GM12878 (cell line): ENCODE measurements around the gene STRA6. TPM values are rescaled to one million over a fixed set of nuclear protein-coding genes. Genes with fewer than 3 reads are reported as not detected.

ENCODE experiments used
- ATAC-seq: fragments of 200-7000 bp; cut with Tn5 transposase; 3 replicates; pipeline ENCODE4 v1.9.1; 2020; ENCODE audit warnings: mild to moderate bottlenecking, moderate library complexity
- BruUV-seq: library from RNA; stranded (reverse); fragments of 400-500 nt; replicated peaks from 2 replicates; lab custom pipeline; 2021; lab: Mats Ljungman, UMichigan
- CTCF ChIA-PET: fragments of 300-600 bp; sonication (Branson Sonifier 250); formaldehyde crosslinking; extraction: SDS; loops from one replicate; lab custom pipeline; 2021; ENCODE audit warnings: inconsistent platforms; lab: Yijun Ruan, JAX
- POLR2A ChIA-PET: fragments of 350-600 bp; formaldehyde crosslinking; extraction: SDS; loops from one replicate; lab custom pipeline; 2021; ENCODE audit warnings: inconsistent platforms; lab: Charles Lee
- RAD21 ChIA-PET: fragments of 300-600 bp; sonication (Branson Sonifier 250); formaldehyde crosslinking; loops from one replicate; lab custom pipeline; 2023; ENCODE audit warnings: antibody characterized with exemption; ENCODE audit not compliant: unreplicated experiment; lab: Charles Lee
- SMC1A ChIA-PET: fragments of 300-600 bp; sonication (Branson Sonifier 250); formaldehyde crosslinking; loops from one replicate; lab custom pipeline; 2023; ENCODE audit not compliant: unreplicated experiment, uncharacterized antibody; lab: Charles Lee
- DNase-seq: peaks from one replicate; pipeline ENCODE4 v3.0.0-alpha.2; 2011; ENCODE audit warnings: low read depth, low spot score
- FAIRE-seq: peaks from 3 replicates; lab custom pipeline; 2011; peaks lifted over from hg19 to GRCh38; lab: Jason Lieb, UNC
- H2AFZ ChIP-seq: 2 replicates; pipeline ENCODE4 v1.6.0; 2011; ENCODE audit warnings: low read depth, low read length, control low read depth; ENCODE audit not compliant: control insufficient read depth
- H3K27ac ChIP-seq: 2 replicates; pipeline ENCODE4 v1.5.1; 2011; ENCODE audit warnings: control low read depth; ENCODE audit not compliant: control insufficient read depth, insufficient read depth
- H3K27me3 ChIP-seq, 2 experiments: replicated peaks in 1 of 2; 2 replicates each; pipeline versions ENCODE4 v1.6.0 to v1.6.1; 2011; ENCODE audit warnings: low read length in 1 of 2; ENCODE audit not compliant: control insufficient read depth in 2 of 2, insufficient read depth in 2 of 2
- H3K36me3 ChIP-seq, 2 experiments: 2 replicates each; pipeline ENCODE4 v1.5.1; 2011; ENCODE audit warnings: low read length in 1 of 2; ENCODE audit not compliant: control insufficient read depth in 2 of 2, insufficient read depth in 2 of 2
- H3K4me1 ChIP-seq: 2 replicates; pipeline ENCODE4 v1.6.1; 2011; ENCODE audit warnings: mild to moderate bottlenecking, low read length, moderate library complexity, mixed read lengths; ENCODE audit not compliant: control insufficient read depth, insufficient read depth
- H3K4me2 ChIP-seq: 2 replicates; pipeline ENCODE4 v1.6.0; 2011; ENCODE audit warnings: control low read depth; ENCODE audit not compliant: control insufficient read depth, insufficient read depth
- H3K4me3 ChIP-seq: fragments of 200-600 bp; sonication (generic); 2 replicates; pipeline ENCODE4 v1.5.1; 2016
- H3K79me2 ChIP-seq: 2 replicates; pipeline ENCODE4 v1.6.0; 2011; ENCODE audit warnings: low read length; ENCODE audit not compliant: control insufficient read depth, insufficient read depth
- H3K9ac ChIP-seq: 2 replicates; pipeline ENCODE4 v1.8.0; 2011; ENCODE audit warnings: low read length, control low read depth, mixed read lengths; ENCODE audit not compliant: control insufficient read depth, insufficient read depth
- H3K9me3 ChIP-seq: replicated peaks from 3 replicates; pipeline ENCODE4 v1.5.1; 2011; ENCODE audit warnings: mild to moderate bottlenecking, low read length; ENCODE audit not compliant: control insufficient read depth, insufficient read depth
- H4K20me1 ChIP-seq: 2 replicates; pipeline ENCODE4 v1.6.0; 2011; ENCODE audit not compliant: control insufficient read depth, insufficient read depth
- CHD4 ChIP-seq: fragments of 200-600 bp; sonication (generic); IDR thresholded peaks from 2 replicates; pipeline ENCODE4 v1.6.1; 2016; ENCODE audit warnings: mild to moderate bottlenecking
- EP300 ChIP-seq, 2 experiments: fragments of 150-350 bp in 1 of 2; IDR thresholded peaks; 2 replicates each; pipeline ENCODE4 v1.6.1; 2011 to 2012; ENCODE audit warnings: low read depth in 2 of 2, low read length in 2 of 2, borderline replicate concordance in 1 of 2, improper control_type of control experiment in 1 of 2, inconsistent platforms in 1 of 2; ENCODE audit not compliant: control insufficient read depth in 1 of 2
- EZH2 ChIP-seq: IDR thresholded peaks from 2 replicates; pipeline ENCODE4 v1.6.1; 2012; ENCODE audit warnings: low read depth, mild to moderate bottlenecking, control low read depth, inconsistent platforms, low read length, borderline replicate concordance; ENCODE audit not compliant: control insufficient read depth
- FOXM1 ChIP-seq: IDR thresholded peaks from 2 replicates; pipeline ENCODE4 v1.6.1; 2012; ENCODE audit warnings: low read depth, mild to moderate bottlenecking, inconsistent platforms, low read length, moderate library complexity
- KLF5 ChIP-seq: fragments of 450-650 bp; IDR thresholded peaks from 2 replicates; pipeline ENCODE4 v1.6.1; 2014; ENCODE audit warnings: mild to moderate bottlenecking; ENCODE audit not compliant: partially characterized antibody
- MEF2A ChIP-seq: IDR thresholded peaks from 2 replicates; pipeline ENCODE4 v1.6.1; 2011; ENCODE audit warnings: low read depth, mild to moderate bottlenecking, low read length, moderate library complexity; ENCODE audit not compliant: insufficient read depth
- MTA2 ChIP-seq: fragments of 450-650 bp; IDR thresholded peaks from 2 replicates; pipeline ENCODE4 v1.6.1; 2016; ENCODE audit warnings: low read depth, mild to moderate bottlenecking, moderate library complexity
- PML ChIP-seq: IDR thresholded peaks from 2 replicates; pipeline ENCODE4 v1.6.1; 2012; ENCODE audit warnings: low read length, inconsistent platforms
- RAD21 ChIP-seq: IDR thresholded peaks from 2 replicates; pipeline ENCODE4 v1.6.1; 2011; ENCODE audit warnings: mild to moderate bottlenecking, low read depth, low read length, moderate library complexity; ENCODE audit not compliant: insufficient read depth
- ZNF24 ChIP-seq: fragments of 450-650 bp; IDR thresholded peaks from 2 replicates; pipeline ENCODE4 v1.6.1; 2017; ENCODE audit warnings: antibody characterized with exemption, mild to moderate bottlenecking
- ZNF274 ChIP-seq: IDR thresholded peaks from one replicate; pipeline ENCODE4 v1.8.0; 2011; ENCODE audit not compliant: insufficient read length, insufficient read depth
- ZNF384 ChIP-seq: IDR thresholded peaks from 2 replicates; pipeline ENCODE4 v1.6.1; 2012; ENCODE audit warnings: low read depth, mild to moderate bottlenecking, low read length, improper control_type of control experiment, borderline replicate concordance
- ZSCAN29 ChIP-seq: fragments of 450-650 bp; IDR thresholded peaks from 2 replicates; pipeline ENCODE4 v1.6.1; 2017; ENCODE audit warnings: mild to moderate bottlenecking, moderate library complexity
- WGBS: methylation state at CpG from one replicate; pipeline ENCODE4 v1.1.6; 2016; ENCODE audit warnings: low lambda C conversion rate; ENCODE audit not compliant: insufficient replicate concordance, insufficient coverage; ENCODE audit errors: missing lambda C conversion rate; 5-methylcytosine and 5-hydroxymethylcytosine counted together
- in situ Hi-C: fragments of 300-500 bp; cut with MboI; formaldehyde crosslinking; loops from 9 replicates; pipeline ENCODE4 v1.14.3; 2018; ENCODE audit warnings: mixed read lengths
- intact Hi-C: fragments of 100-400 bp; cut with micrococcal nuclease; formaldehyde crosslinking; loops from one replicate; pipeline ENCODE4 v1.14.2; 2022; ENCODE audit not compliant: unreplicated experiment
- polyA plus RNA-seq, 11 experiments: library from polyadenylated mRNA; depleted of rRNA in 4 of 11; unstranded in 6 of 11; stranded (reverse) in 5 of 11; fragments of >200 nt; fragmentation: Nextera tagmentation in 4 of 11; fragmentation: Illumina TruSeq in 1 of 11; extraction: Ambion mirVana in 4 of 11; extraction: Trizol in 1 of 11; gene quantifications; 1 replicate in 1 of 11; 2 replicates in 10 of 11; pipeline versions ENCODE4 v1.2.1 to v1.2.3, GENCODE V29; 2011 to 2016; ENCODE audit warnings: inconsistent platforms in 2 of 11, missing spikeins in 2 of 11, low read depth in 1 of 11
- total RNA-seq, 4 experiments: library from RNA; depleted of rRNA in 3 of 4; stranded (reverse); fragments of >200 nt in 3 of 4; fragmentation: Illumina TruSeq in 1 of 4; extraction: Trizol in 1 of 4; gene quantifications; 2 replicates each; pipeline versions ENCODE4 v1.2.1 to v1.2.3, GENCODE V29; 2013 to 2021
- TF ChIP-seq, protein P1 (sequence below): fragments of 450-650 bp; IDR thresholded peaks from 2 replicates; pipeline ENCODE4 v1.6.1; 2016; ENCODE audit warnings: mild to moderate bottlenecking, moderate library complexity, borderline replicate concordance
- TF ChIP-seq, protein P2 (sequence below): fragments of 450-650 bp; IDR thresholded peaks from 2 replicates; pipeline ENCODE4 v1.6.1; 2017; ENCODE audit warnings: mild to moderate bottlenecking, moderate library complexity
- TF ChIP-seq, protein P3 (sequence below): IDR thresholded peaks from 2 replicates; pipeline ENCODE4 v1.6.1; 2012; ENCODE audit warnings: low read length, inconsistent platforms

STRA6 gene
- total and polyA plus RNA-seq, 10 of the 15 experiments (the other 5 are each of a cell fraction or from before 2014, with no cell fraction given): 0.31 to 10.8 (median 5.8) TPM

DNA sequence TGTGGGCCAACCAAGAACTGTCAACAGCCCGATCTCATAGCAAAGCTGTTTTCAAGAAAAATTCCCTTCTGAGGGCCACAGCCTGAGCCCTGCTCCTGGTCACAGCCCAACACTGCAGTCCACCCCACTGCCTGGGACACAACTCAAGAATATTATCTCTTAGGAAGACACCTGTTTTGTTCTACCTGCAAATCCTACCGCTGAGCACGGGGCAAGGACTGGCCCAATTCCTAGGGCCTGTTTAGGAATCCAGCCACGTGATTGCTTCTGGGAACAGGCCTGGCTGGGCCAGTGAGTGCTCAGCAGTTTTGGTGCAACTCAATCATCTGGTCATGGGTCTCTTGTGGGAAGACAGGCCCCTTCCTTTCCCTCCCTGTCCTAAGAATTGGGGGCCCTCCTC is 63.9 kb downstream of the STRA6 start:
- in situ Hi-C loops: no loop called here
- no peak for TF ChIP-seq ZNF24
- no peak for TF ChIP-seq ZNF384
- no peak for TF ChIP-seq RAD21
- no peak for TF ChIP-seq MEF2A
- TF ChIP-seq, protein P1, sequence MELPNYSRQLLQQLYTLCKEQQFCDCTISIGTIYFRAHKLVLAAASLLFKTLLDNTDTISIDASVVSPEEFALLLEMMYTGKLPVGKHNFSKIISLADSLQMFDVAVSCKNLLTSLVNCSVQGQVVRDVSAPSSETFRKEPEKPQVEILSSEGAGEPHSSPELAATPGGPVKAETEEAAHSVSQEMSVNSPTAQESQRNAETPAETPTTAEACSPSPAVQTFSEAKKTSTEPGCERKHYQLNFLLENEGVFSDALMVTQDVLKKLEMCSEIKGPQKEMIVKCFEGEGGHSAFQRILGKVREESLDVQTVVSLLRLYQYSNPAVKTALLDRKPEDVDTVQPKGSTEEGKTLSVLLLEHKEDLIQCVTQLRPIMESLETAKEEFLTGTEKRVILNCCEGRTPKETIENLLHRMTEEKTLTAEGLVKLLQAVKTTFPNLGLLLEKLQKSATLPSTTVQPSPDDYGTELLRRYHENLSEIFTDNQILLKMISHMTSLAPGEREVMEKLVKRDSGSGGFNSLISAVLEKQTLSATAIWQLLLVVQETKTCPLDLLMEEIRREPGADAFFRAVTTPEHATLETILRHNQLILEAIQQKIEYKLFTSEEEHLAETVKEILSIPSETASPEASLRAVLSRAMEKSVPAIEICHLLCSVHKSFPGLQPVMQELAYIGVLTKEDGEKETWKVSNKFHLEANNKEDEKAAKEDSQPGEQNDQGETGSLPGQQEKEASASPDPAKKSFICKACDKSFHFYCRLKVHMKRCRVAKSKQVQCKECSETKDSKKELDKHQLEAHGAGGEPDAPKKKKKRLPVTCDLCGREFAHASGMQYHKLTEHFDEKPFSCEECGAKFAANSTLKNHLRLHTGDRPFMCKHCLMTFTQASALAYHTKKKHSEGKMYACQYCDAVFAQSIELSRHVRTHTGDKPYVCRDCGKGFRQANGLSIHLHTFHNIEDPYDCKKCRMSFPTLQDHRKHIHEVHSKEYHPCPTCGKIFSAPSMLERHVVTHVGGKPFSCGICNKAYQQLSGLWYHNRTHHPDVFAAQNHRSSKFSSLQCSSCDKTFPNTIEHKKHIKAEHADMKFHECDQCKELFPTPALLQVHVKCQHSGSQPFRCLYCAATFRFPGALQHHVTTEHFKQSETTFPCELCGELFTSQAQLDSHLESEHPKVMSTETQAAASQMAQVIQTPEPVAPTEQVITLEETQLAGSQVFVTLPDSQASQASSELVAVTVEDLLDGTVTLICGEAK: no peak
- no peak for TF ChIP-seq FOXM1
- no peak for TF ChIP-seq CHD4
- no peak for TF ChIP-seq ZNF274
- no peak for TF ChIP-seq PML
- TF ChIP-seq ZSCAN29: no peak
- TF ChIP-seq, protein P2, sequence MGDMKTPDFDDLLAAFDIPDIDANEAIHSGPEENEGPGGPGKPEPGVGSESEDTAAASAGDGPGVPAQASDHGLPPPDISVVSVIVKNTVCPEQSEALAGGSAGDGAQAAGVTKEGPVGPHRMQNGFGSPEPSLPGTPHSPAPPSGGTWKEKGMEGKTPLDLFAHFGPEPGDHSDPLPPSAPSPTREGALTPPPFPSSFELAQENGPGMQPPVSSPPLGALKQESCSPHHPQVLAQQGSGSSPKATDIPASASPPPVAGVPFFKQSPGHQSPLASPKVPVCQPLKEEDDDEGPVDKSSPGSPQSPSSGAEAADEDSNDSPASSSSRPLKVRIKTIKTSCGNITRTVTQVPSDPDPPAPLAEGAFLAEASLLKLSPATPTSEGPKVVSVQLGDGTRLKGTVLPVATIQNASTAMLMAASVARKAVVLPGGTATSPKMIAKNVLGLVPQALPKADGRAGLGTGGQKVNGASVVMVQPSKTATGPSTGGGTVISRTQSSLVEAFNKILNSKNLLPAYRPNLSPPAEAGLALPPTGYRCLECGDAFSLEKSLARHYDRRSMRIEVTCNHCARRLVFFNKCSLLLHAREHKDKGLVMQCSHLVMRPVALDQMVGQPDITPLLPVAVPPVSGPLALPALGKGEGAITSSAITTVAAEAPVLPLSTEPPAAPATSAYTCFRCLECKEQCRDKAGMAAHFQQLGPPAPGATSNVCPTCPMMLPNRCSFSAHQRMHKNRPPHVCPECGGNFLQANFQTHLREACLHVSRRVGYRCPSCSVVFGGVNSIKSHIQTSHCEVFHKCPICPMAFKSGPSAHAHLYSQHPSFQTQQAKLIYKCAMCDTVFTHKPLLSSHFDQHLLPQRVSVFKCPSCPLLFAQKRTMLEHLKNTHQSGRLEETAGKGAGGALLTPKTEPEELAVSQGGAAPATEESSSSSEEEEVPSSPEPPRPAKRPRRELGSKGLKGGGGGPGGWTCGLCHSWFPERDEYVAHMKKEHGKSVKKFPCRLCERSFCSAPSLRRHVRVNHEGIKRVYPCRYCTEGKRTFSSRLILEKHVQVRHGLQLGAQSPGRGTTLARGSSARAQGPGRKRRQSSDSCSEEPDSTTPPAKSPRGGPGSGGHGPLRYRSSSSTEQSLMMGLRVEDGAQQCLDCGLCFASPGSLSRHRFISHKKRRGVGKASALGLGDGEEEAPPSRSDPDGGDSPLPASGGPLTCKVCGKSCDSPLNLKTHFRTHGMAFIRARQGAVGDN: no peak
- no peak for TF ChIP-seq EZH2
- TF ChIP-seq, protein P3, sequence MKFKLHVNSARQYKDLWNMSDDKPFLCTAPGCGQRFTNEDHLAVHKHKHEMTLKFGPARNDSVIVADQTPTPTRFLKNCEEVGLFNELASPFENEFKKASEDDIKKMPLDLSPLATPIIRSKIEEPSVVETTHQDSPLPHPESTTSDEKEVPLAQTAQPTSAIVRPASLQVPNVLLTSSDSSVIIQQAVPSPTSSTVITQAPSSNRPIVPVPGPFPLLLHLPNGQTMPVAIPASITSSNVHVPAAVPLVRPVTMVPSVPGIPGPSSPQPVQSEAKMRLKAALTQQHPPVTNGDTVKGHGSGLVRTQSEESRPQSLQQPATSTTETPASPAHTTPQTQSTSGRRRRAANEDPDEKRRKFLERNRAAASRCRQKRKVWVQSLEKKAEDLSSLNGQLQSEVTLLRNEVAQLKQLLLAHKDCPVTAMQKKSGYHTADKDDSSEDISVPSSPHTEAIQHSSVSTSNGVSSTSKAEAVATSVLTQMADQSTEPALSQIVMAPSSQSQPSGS: no peak
- TF ChIP-seq KLF5: no peak
- TF ChIP-seq MTA2: no peak
- no peak for TF ChIP-seq EP300 (IDR thresholded peaks at IDR 0.05; ENCODE audit: borderline replicate concordance in 1 of 2, control insufficient read depth in 1 of 2, low read depth in 2 of 2, low read length in 2 of 2)

More for the DNA sequence above, 63.9 kb downstream of the STRA6 start:
- intact Hi-C loops: no loop called here
- Histone ChIP-seq H3K27ac (no peak overlapping the region), H3K27me3 (peaks cover 11 to 17% of the 10 kb centered on the region in 2 experiments), H3K9ac (no peak overlapping the region), H3K79me2 (no peaks in the 10 kb centered on the region), H3K4me3 (no peak overlapping the region), H3K36me3 (no peaks in the 10 kb centered on the region), H3K4me2 (no peak overlapping the region), H4K20me1 (no peaks in the 10 kb centered on the region), H2AFZ (no peak overlapping the region), H3K9me3 (no peaks in the 10 kb centered on the region; the same call in 2 of the 3 replicates), H3K4me1 (peaks cover 10% of the 10 kb centered on the region)
- RAD21 ChIA-PET: no interaction called here
- ATAC-seq: no peak
- no peak for DNase-seq
- no TSS peak for BruUV-seq
- CTCF ChIA-PET: interaction anchor here (1.5 kb wide), 1 partner anchor 10 kb away, joined by 7 read pairs; no protein-coding TSS in a partner anchor
- 79% methylated on average over 4 of the region's 4 CpGs for WGBS
- no peak for FAIRE-seq
- SMC1A ChIA-PET: no interaction called here
- POLR2A ChIA-PET: no interaction called here
